ENCODE measurements around the gene PPIB.

The PPIB gene

GRCh38 chr15:64162869-64163658 lies at the start of gene PPIB:
TSS of gene PPIB (minus strand) at chr15:64163022. CDS start at chr15:64162986, 36 bp downstream.
- DNase-seq (ENCODE audit: low read depth in 2 of 2): peak; percentile 94 to 97

GRCh38 chr15:64211696-64212095 lies 48.9 kb upstream of the PPIB start:
- no peak for DNase-seq (ENCODE audit: low read depth in 2 of 2)

- no peak for DNase-seq (ENCODE audit: low read depth in 2 of 2)
These were observed 47.5 kb upstream of the PPIB start for GRCh38 chr15:64210371-64210770.

- DNase-seq (ENCODE audit: low read depth in 2 of 2): no peak
These were observed 47.0 kb upstream of the PPIB start for GRCh38 chr15:64209680-64210334.

- no peak for DNase-seq (ENCODE audit: low read depth in 2 of 2)
These were observed 42.4 kb upstream of the PPIB start for GRCh38 chr15:64205202-64205601.

- DNase-seq (ENCODE audit: low read depth in 2 of 2): no peak
These were observed 34.6 kb upstream of the PPIB start for GRCh38 chr15:64197425-64197824.

GRCh38 chr15:64193971-64194370 lies 31.1 kb upstream of the PPIB start:
- DNase-seq (ENCODE audit: low read depth in 2 of 2): no peak

- no peak for DNase-seq (ENCODE audit: low read depth in 2 of 2)
These were observed 29.4 kb upstream of the PPIB start for GRCh38 chr15:64191971-64192830.

GRCh38 chr15:64187396-64188191 lies 24.8 kb upstream of the PPIB start:
- DNase-seq (ENCODE audit: low read depth in 2 of 2): no peak

GRCh38 chr15:64185146-64185911 lies 22.5 kb upstream of the PPIB start:
- no peak for DNase-seq (ENCODE audit: low read depth in 2 of 2)

- no peak for DNase-seq (ENCODE audit: low read depth in 2 of 2)
These were observed 20.1 kb upstream of the PPIB start for GRCh38 chr15:64182859-64183370.

GRCh38 chr15:64180235-64180824 lies 17.5 kb upstream of the PPIB start:
- no peak for DNase-seq (ENCODE audit: low read depth in 2 of 2)

- DNase-seq (ENCODE audit: low read depth in 2 of 2): no peak
These were observed 3.5 kb upstream of the PPIB start for GRCh38 chr15:64166102-64166890.

GRCh38 chr15:64164436-64164835 lies 1.6 kb upstream of the PPIB start:
- no peak for DNase-seq (ENCODE audit: low read depth in 2 of 2)

- no peak for DNase-seq (ENCODE audit: low read depth in 2 of 2)
These were observed 989 bp upstream of the PPIB start for GRCh38 chr15:64163659-64164362.

- DNase-seq (ENCODE audit: low read depth in 2 of 2): peak in 1 of 2 donors; percentile 19
These were observed 349 bp downstream of the PPIB start for GRCh38 chr15:64162478-64162868.

GRCh38 chr15:64161688-64162477 lies 939 bp downstream of the PPIB start:
- DNase-seq (ENCODE audit: low read depth in 2 of 2): no peak

All from stimulated activated CD4-positive, alpha-beta T cell treated with anti-CD3 and anti-CD28 coated beads, Interleukin-4, amount 100 ng/mL, for 48 hours (primary cell).